HG03457 (cell line): ENCODE data around the gene TP53TG3D.
"Not testable (repeated sequence)": the region's sequence is repeated elsewhere in the genome, so short reads cannot be mapped to it uniquely, and the experiment has no call there.

Experiments used
- ATAC-seq: cut with Tn5 transposase; IDR thresholded peaks from one replicate; pipeline ENCODE4 v1.9.1; 2021; ENCODE audit warnings: moderate number of reproducible peaks; ENCODE audit not compliant: unreplicated experiment

The TP53TG3D gene

GRCh38 chr16:32252986-32253385 is at the start of gene TP53TG3D:
Gene TP53TG3D, plus strand, starts transcription at chr16:32253286. Its CDS starts 68 bp downstream, at chr16:32253354.
- ATAC-seq, result not testable (repeated sequence)

GRCh38 chr16:32253507-32253906 is 421 bp downstream of the TP53TG3D start:
- ATAC-seq, result not testable (repeated sequence)

- ATAC-seq, result not testable (repeated sequence)
Measured at GRCh38 chr16:32261526-32261925, 8.4 kb downstream of the TP53TG3D start.

GRCh38 chr16:32263552-32263951 is 10.5 kb downstream of the TP53TG3D start:
- ATAC-seq, result not testable (repeated sequence)

GRCh38 chr16:32281910-32282309 is 28.8 kb downstream of the TP53TG3D start:
- not testable (repeated sequence) for ATAC-seq

- ATAC-seq, result not testable (repeated sequence)
Measured at GRCh38 chr16:32283024-32283423, 29.9 kb downstream of the TP53TG3D start.

- not testable (repeated sequence) for ATAC-seq
Measured at GRCh38 chr16:32283917-32284495, 30.9 kb downstream of the TP53TG3D start.

GRCh38 chr16:32284800-32285796 is 32.0 kb downstream of the TP53TG3D start:
- not testable (repeated sequence) for ATAC-seq

- ATAC-seq, result not testable (repeated sequence)
Measured at GRCh38 chr16:32286193-32286592, 33.1 kb downstream of the TP53TG3D start.

GRCh38 chr16:32287743-32288142 is 34.7 kb downstream of the TP53TG3D start:
- ATAC-seq, result not testable (repeated sequence)

- not testable (repeated sequence) for ATAC-seq
Measured at GRCh38 chr16:32289197-32289596, 36.1 kb downstream of the TP53TG3D start.

GRCh38 chr16:32302776-32303175 is 49.7 kb downstream of the TP53TG3D start:
- ATAC-seq, result not testable (repeated sequence)
